ENCODE data around the gene ZNF827.
"Not testable (repeated sequence)": the region's sequence is repeated elsewhere in the genome, so short reads cannot be mapped to it uniquely, and the experiment has no call there.

Gene ZNF827

GRCh38 chr4:145863191-145863590 is 75.4 kb downstream of the ZNF827 start:
- no peak for DNase-seq (ENCODE audit: low read depth, low spot score)

DNA sequence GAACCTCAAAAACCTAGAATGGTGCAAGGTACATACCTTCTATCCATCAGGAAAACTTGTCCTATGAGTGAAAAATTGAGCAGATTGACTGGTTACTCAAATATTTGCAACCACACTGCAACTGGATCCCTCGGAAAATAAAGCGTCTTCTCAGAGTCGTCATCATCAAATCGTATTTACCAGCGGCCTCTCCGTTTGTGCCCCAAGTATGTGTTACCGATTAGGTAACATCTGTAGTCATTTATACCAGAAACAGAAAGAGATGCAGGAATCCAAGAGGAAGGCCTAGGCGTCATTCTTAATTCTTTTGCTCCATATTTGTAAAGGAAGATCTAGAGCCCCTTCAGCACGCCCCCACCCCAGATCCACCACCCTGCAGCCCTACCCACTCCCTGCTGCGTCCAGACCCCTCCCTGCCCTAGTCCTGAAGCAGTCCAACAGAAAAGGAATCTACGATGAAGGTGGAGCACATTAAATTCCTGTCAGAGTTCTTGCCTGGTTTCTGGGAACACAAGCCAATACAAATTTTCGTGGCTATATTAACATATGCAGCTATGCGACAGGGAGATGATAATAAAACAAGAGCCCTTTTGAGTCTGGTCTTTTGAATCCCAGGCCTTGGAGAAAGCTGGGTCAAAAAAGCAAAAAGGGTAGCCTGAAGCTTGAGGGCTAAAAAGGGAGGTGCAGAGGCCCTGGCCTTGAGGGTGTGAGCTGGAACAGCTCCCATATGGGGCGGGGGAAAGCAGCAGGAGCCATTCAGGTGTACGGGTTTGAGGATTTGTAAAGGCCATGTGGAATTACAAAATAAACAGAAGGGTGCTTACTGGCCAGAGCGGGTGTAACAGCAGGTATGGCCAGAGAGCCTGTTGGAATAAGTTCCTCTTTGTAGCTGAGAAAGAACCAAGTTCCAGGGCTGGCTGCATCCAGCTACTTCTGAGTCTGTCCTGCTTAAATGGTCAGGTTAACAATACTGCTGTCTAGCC is 77.0 kb downstream of the ZNF827 start:
- no peak for DNase-seq (ENCODE audit: low read depth, low spot score)

- DNase-seq (ENCODE audit: low read depth, low spot score) = no peak
These were observed 77.7 kb downstream of the ZNF827 start for GRCh38 chr4:145860897-145861296.

DNA sequence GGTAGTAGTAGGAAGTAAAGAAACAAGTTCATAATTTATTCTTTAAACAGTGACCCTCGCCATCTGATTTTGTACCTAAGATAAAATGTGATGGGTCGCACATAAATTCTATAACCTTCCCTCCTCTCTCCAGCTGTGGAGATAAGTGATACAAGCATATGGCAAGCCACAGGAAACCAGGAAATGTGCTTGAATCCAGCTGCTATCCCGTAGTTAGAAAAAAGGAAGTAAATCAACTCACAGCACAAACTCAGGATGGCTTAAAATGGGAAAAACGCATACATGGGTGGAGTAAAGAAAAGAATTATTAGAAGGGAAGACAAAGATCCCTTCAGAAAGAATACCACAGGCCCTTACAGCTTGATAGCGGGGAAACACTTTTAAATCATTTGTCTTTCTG is 78.2 kb downstream of the ZNF827 start:
- DNase-seq (ENCODE audit: low read depth, low spot score) = no peak

- DNase-seq (ENCODE audit: low read depth, low spot score) = no peak
These were observed 78.7 kb downstream of the ZNF827 start for GRCh38 chr4:145859926-145860325.

DNA sequence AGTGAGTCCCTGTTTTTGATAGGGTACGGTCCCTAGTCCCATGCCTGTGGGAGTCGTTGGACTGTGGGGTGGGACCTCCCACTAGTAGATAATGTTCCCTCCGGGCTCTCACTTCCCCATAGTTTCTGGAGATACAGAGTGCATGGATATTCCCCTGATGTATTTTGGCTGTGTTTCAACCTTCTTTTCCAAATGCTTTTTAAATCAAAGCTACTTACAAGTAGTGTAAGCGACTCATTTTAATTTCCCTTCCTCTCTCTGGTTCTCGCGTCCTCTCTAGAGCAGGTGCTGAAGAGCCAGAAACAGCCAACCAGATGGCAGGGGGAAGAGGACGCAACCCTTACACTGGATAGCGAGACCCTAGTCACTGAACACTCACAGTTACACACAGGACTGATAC is 79.2 kb downstream of the ZNF827 start:
- DNase-seq (ENCODE audit: low read depth, low spot score) = no peak

DNA sequence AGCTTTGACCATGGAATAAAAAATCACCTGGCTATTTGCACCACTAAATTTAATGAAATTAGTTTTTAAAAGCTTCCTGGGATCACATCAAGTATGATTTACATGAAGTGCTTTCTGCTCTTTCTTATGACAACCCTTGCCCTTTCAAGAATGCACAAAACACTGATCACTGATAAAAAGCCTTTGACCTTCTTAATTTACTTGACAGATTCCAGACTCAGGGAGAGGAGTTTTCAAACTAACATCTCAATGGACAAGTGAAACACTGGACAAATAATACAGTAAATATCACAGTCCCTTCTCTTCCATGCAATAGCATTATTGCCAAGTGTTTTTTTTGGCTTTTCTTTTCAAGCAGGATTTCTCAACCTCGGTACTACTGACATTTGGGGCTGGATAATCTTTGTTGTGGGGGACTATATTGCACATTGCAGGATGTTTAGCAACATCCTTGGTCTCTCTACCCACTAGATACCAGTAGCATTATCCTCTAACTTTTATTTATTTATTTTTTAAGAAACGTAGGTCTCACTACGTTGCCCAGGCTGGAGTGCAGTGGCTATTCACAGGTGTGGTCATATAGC is 86.3 kb downstream of the ZNF827 start:
- DNase-seq (ENCODE audit: low read depth, low spot score) = no peak

DNA sequence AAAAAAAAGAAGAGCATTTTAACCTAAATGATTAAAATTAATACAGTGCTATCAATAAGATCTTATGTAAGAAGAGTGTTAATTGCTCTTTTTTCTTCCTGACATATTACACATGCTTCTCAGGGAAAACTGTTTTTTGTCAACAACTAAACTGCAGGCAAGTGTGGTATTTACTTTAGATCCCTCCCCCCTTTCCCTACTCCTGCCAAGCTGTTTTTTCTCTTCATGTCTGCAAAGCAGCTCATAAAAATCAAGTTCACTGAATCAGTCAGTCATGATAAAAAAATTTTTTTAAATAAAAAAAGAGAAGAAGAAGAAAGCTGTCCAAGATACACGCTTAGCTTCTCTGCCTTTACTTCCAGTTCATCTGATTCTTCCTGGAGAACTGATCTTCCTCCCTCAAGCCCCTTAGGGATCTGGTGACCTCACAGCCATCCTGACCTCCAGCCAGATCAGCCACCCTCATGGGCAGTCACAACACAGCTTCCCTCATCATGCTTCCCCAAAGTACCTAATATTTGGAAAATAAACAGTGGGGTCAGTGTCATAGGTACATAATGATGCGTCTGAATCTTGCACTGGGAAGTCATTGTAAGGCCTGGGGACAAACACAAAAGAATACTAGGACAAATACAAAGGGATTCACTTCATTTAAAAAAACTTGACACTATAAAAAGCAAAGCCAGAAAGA is 87.0 kb downstream of the ZNF827 start:
- no peak for DNase-seq (ENCODE audit: low read depth, low spot score)

DNA sequence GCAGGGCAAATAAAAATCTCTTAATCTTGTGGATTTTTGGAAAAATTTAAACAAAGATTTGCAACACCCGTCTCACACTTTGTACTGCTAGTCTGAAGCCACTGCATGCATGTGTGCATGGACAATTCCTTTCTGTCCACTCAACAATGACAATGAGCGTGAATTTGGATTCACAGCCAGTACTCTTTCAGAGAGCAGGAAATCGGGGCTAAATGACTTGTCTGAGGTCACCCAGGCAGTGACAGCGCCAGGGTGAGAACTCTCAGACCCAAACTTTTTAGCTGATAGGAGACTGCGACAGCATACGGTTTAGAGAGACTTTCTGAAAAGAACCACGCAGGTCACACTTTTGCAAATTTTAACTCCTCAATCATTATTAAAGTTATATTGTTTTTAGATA is 90.9 kb downstream of the ZNF827 start:
- no peak for DNase-seq (ENCODE audit: low read depth, low spot score)

DNA sequence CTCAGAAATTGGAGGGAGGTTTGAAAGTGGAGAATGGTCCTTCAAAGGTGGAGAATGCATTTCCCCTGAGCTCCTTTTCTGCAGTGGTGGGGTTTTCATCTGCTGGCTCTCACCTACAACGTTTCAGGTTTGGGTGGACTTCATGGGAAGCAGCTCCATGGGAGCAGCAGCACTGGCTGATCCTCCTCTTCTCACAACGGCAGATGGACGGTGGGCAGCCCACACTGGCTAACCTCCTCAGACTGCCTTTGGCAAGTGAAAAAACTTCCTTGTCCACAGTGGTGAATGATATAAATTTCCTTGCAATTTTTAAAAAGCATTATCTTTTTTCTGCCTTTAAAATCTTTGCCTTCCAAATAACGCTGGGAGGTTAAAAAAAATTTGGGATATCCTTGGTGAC is 93.5 kb downstream of the ZNF827 start:
- DNase-seq (ENCODE audit: low read depth, low spot score) = no peak

DNA sequence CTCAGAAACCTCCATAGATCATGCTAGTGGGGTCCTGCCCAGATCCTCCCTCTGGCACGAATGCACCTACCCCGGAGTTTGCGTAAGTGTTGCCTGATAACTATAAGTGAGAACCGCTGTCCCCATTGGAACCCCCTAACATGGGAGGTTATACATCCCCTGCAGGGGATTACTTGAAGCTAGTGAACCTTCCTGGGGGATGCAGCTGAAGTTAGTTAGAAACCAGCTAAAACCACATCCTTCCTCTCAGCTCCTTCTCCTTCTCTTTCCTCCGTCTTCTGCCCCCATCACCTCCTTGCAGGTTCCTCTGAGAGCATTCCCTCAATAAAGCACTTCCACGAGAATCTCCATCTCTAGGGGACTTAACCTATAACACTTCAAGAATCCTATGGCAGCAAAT is 95.0 kb downstream of the ZNF827 start:
- DNase-seq (ENCODE audit: low read depth, low spot score) = no peak

- no peak for DNase-seq (ENCODE audit: low read depth, low spot score)
These were observed 95.5 kb downstream of the ZNF827 start for GRCh38 chr4:145843148-145843547.

GRCh38 chr4:145842224-145842887 is 96.3 kb downstream of the ZNF827 start:
- no peak for DNase-seq (ENCODE audit: low read depth, low spot score)

- DNase-seq (ENCODE audit: low read depth, low spot score) = no peak
These were observed 97.8 kb downstream of the ZNF827 start for GRCh38 chr4:145840801-145841200.

DNA sequence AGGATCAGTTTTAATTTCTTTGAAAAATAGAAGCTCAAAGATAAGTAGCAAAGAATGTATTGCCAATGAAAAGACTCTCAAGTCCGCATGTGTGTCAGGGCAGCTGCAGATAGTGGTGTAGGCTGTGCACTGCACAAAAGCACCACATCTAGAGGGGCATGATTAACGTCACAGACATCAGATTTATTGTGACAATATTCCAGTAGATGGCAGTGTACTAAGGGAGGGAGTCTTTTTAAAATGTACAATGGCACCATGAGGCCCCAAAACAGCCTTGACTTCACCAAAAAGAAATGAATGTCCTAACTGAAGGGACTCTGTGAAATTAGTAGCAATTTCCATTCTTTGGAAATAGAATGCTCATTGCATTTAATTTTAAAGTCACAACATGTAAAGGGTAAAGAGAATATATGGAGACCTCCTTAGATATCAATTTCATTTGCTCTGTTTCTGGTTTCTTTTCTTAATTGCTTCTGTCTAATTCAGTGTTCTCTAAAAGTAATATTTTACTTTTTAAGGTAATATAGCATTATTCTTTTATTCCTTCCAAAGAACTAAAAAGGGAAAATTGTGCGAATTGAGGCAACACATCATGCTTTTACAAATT is 98.4 kb downstream of the ZNF827 start:
- DNase-seq (ENCODE audit: low read depth, low spot score) = no peak

GRCh38 chr4:145839151-145839550 is 99.5 kb downstream of the ZNF827 start:
- no peak for DNase-seq (ENCODE audit: low read depth, low spot score)

DNA sequence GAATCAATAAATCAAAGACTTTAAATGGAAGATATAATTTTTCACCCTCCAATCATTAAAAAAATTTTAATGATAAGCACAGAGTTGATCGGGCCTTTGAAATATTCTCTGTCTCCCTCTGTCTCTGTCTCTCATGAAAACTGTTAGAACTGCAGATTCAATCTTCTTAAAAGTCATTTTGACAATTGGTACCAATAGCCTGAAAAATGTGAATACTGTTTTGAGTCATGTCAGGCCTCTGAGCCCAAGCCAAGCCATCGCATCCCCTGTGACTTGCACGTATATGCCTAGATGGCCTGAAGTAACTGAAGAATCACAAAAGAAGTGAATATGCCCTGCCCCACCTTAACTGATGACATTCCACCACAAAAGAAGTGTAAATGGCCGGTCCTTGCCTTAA is 106.2 kb downstream of the ZNF827 start:
- DNase-seq (ENCODE audit: low read depth, low spot score) = not testable (repeated sequence)

DNA sequence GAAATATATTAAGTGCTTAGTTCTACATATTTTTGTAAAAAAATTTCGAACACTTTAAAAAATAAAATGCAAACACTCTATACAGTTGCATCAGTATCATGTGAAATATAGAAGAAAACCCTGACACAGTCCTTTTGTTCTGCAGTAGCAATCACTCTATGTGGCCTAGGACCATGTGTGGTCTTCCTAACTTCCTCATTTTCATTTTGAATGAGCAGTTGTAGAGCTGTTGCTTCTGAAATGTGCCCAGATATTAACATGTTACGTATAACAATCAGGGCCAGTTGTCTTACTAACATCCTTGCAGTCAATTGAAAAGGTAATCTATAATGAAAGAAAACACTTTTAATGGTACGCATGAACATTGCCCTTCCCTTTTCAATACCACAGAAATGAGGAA is 107.9 kb downstream of the ZNF827 start:
- DNase-seq (ENCODE audit: low read depth, low spot score) = no peak

DNA sequence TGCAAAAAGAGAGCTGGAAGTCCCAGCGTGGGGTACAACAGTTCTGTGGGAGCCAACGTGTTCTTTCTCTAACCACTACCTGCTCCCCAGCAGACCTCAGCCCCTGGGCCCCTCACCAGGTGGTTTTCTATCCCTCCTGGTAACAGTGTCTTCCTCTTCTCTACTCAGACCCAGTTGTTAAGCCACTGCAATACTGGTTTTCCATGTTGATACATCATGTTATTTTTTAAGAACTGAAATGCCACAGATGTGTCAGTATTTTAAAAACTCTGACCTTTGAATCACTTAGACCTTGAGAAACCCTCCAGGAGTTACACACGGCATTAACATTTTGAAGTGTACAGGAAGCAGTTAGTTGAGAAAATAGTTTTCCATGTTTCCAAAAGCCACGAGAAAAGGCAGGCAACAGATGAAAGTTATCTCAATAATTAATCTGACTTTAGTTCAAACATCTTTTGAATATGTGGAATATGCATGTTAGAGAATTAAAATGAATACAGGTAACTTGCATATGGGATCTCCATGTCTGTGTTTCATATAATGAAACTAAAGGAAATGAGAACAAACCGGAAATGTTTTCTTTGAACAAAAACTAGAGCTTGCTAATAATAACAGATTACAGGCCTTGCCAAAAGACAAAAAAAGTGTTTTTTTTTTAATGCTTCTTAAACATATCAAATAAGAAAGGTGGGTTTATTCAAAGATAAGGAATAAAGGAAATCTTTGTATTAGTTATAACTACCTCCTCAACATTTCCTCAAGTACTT is 108.8 kb downstream of the ZNF827 start:
- no peak for DNase-seq (ENCODE audit: low read depth, low spot score)

DNA sequence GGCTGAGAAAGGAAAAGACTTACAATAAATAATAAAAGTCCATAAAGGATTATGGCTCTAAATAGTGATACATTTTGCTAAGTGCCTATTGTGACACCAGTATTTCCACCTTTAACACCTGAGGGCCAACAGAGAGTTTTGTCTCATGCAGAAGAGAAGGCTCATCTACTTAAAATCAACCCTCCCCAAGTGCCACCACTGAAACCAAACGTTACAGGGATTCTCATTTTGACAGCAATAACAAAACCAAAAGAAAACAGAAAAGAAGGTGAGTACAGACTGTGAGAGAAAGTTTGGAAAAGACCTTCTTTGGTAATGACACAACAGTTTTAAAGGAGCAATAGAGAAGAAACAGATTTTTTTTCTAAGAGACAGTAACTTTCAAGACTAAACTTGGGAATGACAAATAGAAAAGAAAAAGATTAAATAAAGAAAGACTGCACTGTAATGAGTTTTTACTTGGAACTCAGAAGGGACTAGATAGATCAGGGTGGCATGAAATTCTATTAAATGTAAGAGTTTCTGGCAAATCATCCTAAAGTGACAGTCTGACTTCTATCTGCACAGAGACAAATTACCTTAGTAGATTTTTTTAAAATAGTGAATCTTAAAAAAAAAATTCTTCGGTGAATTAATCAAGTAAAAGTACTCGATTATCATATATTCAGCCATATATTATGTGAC is 109.7 kb downstream of the ZNF827 start:
- no peak for DNase-seq (ENCODE audit: low read depth, low spot score)
